H1 (cell line): ENCODE data around the gene SLC24A3. TPM values are rescaled to one million over a fixed set of nuclear protein-coding genes. Genes with fewer than 3 reads are reported as not detected.

Experiments
- CTCF ChIA-PET: fragments of 300-600 bp; sonication (Branson Sonifier 250); formaldehyde crosslinking; loops from one replicate; lab custom pipeline; 2021; ENCODE audit not compliant: partially characterized antibody; lab: Charles Lee
- POLR2A ChIA-PET: fragments of 300-600 bp; sonication (Branson Sonifier 250); formaldehyde crosslinking; loops from one replicate; lab custom pipeline; 2021; ENCODE audit warnings: inconsistent platforms; ENCODE audit not compliant: partially characterized antibody; lab: Charles Lee
- DNase-seq, 2 experiments: peaks; one replicate each; pipeline versions ENCODE4 v3.0.0 to v3.0.0-alpha.2; 2010 to 2022; ENCODE audit warnings: low spot score in 2 of 2, low read depth in 1 of 2, mixed read lengths in 1 of 2
- FAIRE-seq: peaks from 2 replicates; lab custom pipeline; 2011; peaks lifted over from hg19 to GRCh38; lab: Jason Lieb, UNC
- H2AFZ ChIP-seq: 2 replicates; pipeline ENCODE4 v1.8.1; 2012; ENCODE audit warnings: low read length, inconsistent platforms
- H2AK5ac ChIP-seq: 2 replicates; pipeline ENCODE4 v1.6.1; 2013; ENCODE audit warnings: low read depth, low read length
- H2BK120ac ChIP-seq: replicated peaks from 2 replicates; pipeline ENCODE3; 2013; ENCODE audit warnings: low read depth, low read length, inconsistent platforms
- H2BK12ac ChIP-seq: 2 replicates; pipeline ENCODE4 v1.6.1; 2013; ENCODE audit warnings: low read depth, low read length
- H2BK15ac ChIP-seq: 2 replicates; pipeline ENCODE4 v1.6.1; 2013; ENCODE audit warnings: low read length
- H2BK20ac ChIP-seq: 2 replicates; pipeline ENCODE4 v1.6.1; 2013; ENCODE audit warnings: low read length
- H2BK5ac ChIP-seq: 2 replicates; pipeline ENCODE4 v1.6.1; 2013; ENCODE audit warnings: low read depth, low read length
- H3K14ac ChIP-seq: 2 replicates; pipeline ENCODE4 v1.6.1; 2013; ENCODE audit warnings: inconsistent platforms; ENCODE audit not compliant: insufficient read length
- H3K18ac ChIP-seq: 2 replicates; pipeline ENCODE4 v1.6.1; 2013; ENCODE audit warnings: low read length; ENCODE audit errors: extremely low read depth
- H3K23ac ChIP-seq: 2 replicates; pipeline ENCODE4 v1.6.1; 2013; ENCODE audit warnings: inconsistent platforms; ENCODE audit not compliant: insufficient read length
- H3K23me2 ChIP-seq: 2 replicates; pipeline ENCODE4 v1.6.1; 2013; ENCODE audit warnings: low read depth, low read length
- H3K27ac ChIP-seq: 2 replicates; pipeline ENCODE4 v1.6.1; 2011; ENCODE audit warnings: low read depth, low read length, inconsistent platforms
- H3K27me3 ChIP-seq, 4 experiments: replicated peaks in 1 of 4; 1 replicate in 1 of 4; 2 replicates in 3 of 4; pipeline versions ENCODE4 v1.6.1 to v1.8.1; 2011 to 2013; ENCODE audit warnings: low read length in 3 of 4, mild to moderate bottlenecking in 3 of 4, inconsistent platforms in 2 of 4, mixed read lengths in 2 of 4, moderate library complexity in 1 of 4; ENCODE audit not compliant: control insufficient read depth in 3 of 4, insufficient read depth in 3 of 4; ENCODE audit errors: extremely low read depth in 1 of 4
- H3K36me3 ChIP-seq, 4 experiments: 2 replicates each; pipeline versions ENCODE4 v1.6.1 to v1.8.1; 2011 to 2013; ENCODE audit warnings: mild to moderate bottlenecking in 4 of 4, low read length in 3 of 4, moderate library complexity in 2 of 4, control low read depth in 1 of 4, inconsistent platforms in 1 of 4; ENCODE audit not compliant: insufficient read depth in 4 of 4, control insufficient read depth in 2 of 4
- H3K4ac ChIP-seq: replicated peaks from 2 replicates; pipeline ENCODE3; 2013; ENCODE audit warnings: low read length, low read depth, mixed read lengths, inconsistent platforms; ENCODE audit not compliant: insufficient read length
- H3K4me1 ChIP-seq, 4 experiments: replicated peaks in 1 of 4; 1 replicate in 1 of 4; 2 replicates in 3 of 4; pipeline versions ENCODE4 v1.6.1 to v1.8.1; 2011 to 2013; ENCODE audit warnings: low read length in 3 of 4, inconsistent platforms in 2 of 4, mixed read lengths in 1 of 4; ENCODE audit not compliant: insufficient read depth in 4 of 4, control insufficient read depth in 3 of 4
- H3K4me2 ChIP-seq, 2 experiments: 2 replicates each; pipeline versions ENCODE4 v1.6.1 to v1.8.1; 2011 to 2013; ENCODE audit warnings: low read depth in 2 of 2, low read length in 2 of 2, control low read depth in 1 of 2, inconsistent platforms in 1 of 2, mild to moderate bottlenecking in 1 of 2; ENCODE audit not compliant: insufficient read depth in 1 of 2
- H3K4me3 ChIP-seq, 4 experiments: fragments of 200-600, 300-600 bp in 1 of 4; sonication (generic), shearing (Covaris generic), sonication (Bioruptor Twin) in 1 of 4; 2 replicates each; pipeline versions ENCODE4 v1.5.1 to v1.8.1; 2011 to 2016; ENCODE audit warnings: low read length in 4 of 4, low read depth in 3 of 4, control low read depth in 2 of 4, inconsistent platforms in 2 of 4, mild to moderate bottlenecking in 2 of 4, mixed read lengths in 1 of 4, moderate library complexity in 1 of 4; ENCODE audit not compliant: insufficient read depth in 2 of 4; ENCODE audit errors: extremely low read depth in 1 of 4
- H3K56ac ChIP-seq: replicated peaks from 2 replicates; pipeline ENCODE3; 2013; ENCODE audit warnings: low read depth, mild to moderate bottlenecking, mixed read lengths, low read length, inconsistent platforms; ENCODE audit not compliant: insufficient read length
- H3K79me1 ChIP-seq: 2 replicates; pipeline ENCODE4 v1.6.1; 2013; ENCODE audit warnings: low read depth, low read length, control low read depth
- H3K79me2 ChIP-seq, 2 experiments: 2 replicates each; pipeline versions ENCODE4 v1.6.1 to v1.8.1; 2012 to 2013; ENCODE audit warnings: low read length in 2 of 2, mild to moderate bottlenecking in 2 of 2, inconsistent platforms in 1 of 2; ENCODE audit not compliant: insufficient read depth in 2 of 2, control insufficient read depth in 1 of 2
- H3K9ac ChIP-seq, 4 experiments: replicated peaks in 1 of 4; 1 replicate in 1 of 4; 2 replicates in 3 of 4; pipeline versions ENCODE4 v1.6.1 to v1.8.1; 2011 to 2013; ENCODE audit warnings: low read depth in 3 of 4, low read length in 3 of 4, control low read depth in 2 of 4, mild to moderate bottlenecking in 2 of 4, moderate library complexity in 2 of 4, inconsistent platforms in 1 of 4; ENCODE audit errors: extremely low read depth in 1 of 4
- H3K9me3 ChIP-seq, 2 experiments: 2 replicates each; pipeline versions ENCODE4 v1.6.1 to v1.8.1; 2012 to 2013; ENCODE audit warnings: mild to moderate bottlenecking in 2 of 2, moderate library complexity in 2 of 2, control low read depth in 1 of 2, inconsistent platforms in 1 of 2, low read depth in 1 of 2, low read length in 1 of 2, mixed read lengths in 1 of 2; ENCODE audit not compliant: insufficient read depth in 2 of 2
- H4K20me1 ChIP-seq, 2 experiments: replicated peaks in 1 of 2; 2 replicates each; pipeline versions ENCODE3 to v1.8.1; 2011 to 2013; ENCODE audit warnings: inconsistent platforms in 2 of 2, low read length in 2 of 2, mild to moderate bottlenecking in 1 of 2; ENCODE audit not compliant: insufficient read depth in 2 of 2, control insufficient read depth in 1 of 2
- H4K5ac ChIP-seq: 2 replicates; pipeline ENCODE4 v1.6.1; 2013; ENCODE audit warnings: low read length, low read depth, mixed read lengths, inconsistent platforms; ENCODE audit not compliant: insufficient read length
- H4K8ac ChIP-seq: 2 replicates; pipeline ENCODE4 v1.8.0; 2013; ENCODE audit warnings: mild to moderate bottlenecking, moderate library complexity, low read length, inconsistent platforms; ENCODE audit not compliant: insufficient read depth; ENCODE audit errors: extremely low read depth
- H4K91ac ChIP-seq: replicated peaks from 2 replicates; pipeline ENCODE3; 2013; ENCODE audit warnings: low read length, mixed read lengths, inconsistent platforms; ENCODE audit not compliant: insufficient read length
- CBX5 ChIP-seq: fragments of 300-800, 300-1000 bp; sonication (generic); IDR thresholded peaks from 2 replicates; pipeline ENCODE4 v1.7.1; 2016; ENCODE audit warnings: antibody characterized with exemption, low read length, low read depth
- CHD2 ChIP-seq: IDR thresholded peaks from 2 replicates; pipeline ENCODE4 v1.6.1; 2012; ENCODE audit warnings: low read length, improper control_type of control experiment
- E2F6 ChIP-seq: IDR thresholded peaks from 2 replicates; pipeline ENCODE4 v1.6.1; 2012; ENCODE audit warnings: inconsistent platforms
- HDAC2 ChIP-seq, 2 experiments: fragments of 300-600 bp in 1 of 2; sonication (generic) in 1 of 2; IDR thresholded peaks; 2 replicates each; pipeline ENCODE4 v1.6.1; 2011 to 2012; ENCODE audit warnings: low read depth in 2 of 2, low read length in 2 of 2, mild to moderate bottlenecking in 2 of 2, moderate library complexity in 2 of 2, borderline replicate concordance in 1 of 2, inconsistent platforms in 1 of 2
- MAX ChIP-seq: IDR thresholded peaks from 2 replicates; pipeline ENCODE4 v1.6.1; 2012; ENCODE audit warnings: inconsistent platforms
- NRF1 ChIP-seq: IDR thresholded peaks from 2 replicates; pipeline ENCODE4 v1.6.1; 2011; ENCODE audit warnings: mild to moderate bottlenecking, low read depth, low read length, improper control_type of control experiment
- RBBP5 ChIP-seq: IDR thresholded peaks from 2 replicates; pipeline ENCODE4 v1.7.1; 2012; ENCODE audit warnings: low read depth, mild to moderate bottlenecking, inconsistent platforms, low read length, moderate library complexity, borderline replicate concordance
- RXRA ChIP-seq: IDR thresholded peaks from 2 replicates; pipeline ENCODE4 v1.6.1; 2011; ENCODE audit warnings: low read depth, mild to moderate bottlenecking, low read length, moderate library complexity; ENCODE audit not compliant: insufficient read depth
- SAP30 ChIP-seq: fragments of 300-600 bp; sonication (generic); IDR thresholded peaks from 2 replicates; pipeline ENCODE4 v1.7.1; 2012; ENCODE audit warnings: low read length, moderate library complexity, mild to moderate bottlenecking, inconsistent platforms; ENCODE audit not compliant: insufficient read depth, insufficient replicate concordance
- SIRT6 ChIP-seq: IDR thresholded peaks from one replicate; pipeline ENCODE4 v1.7.1; 2012; ENCODE audit warnings: low read length, inconsistent platforms
- SP1 ChIP-seq: IDR thresholded peaks from 2 replicates; pipeline ENCODE4 v1.6.1; 2011; ENCODE audit warnings: low read depth, low read length
- YY1 ChIP-seq: IDR thresholded peaks from 2 replicates; pipeline ENCODE4 v1.6.1; 2011; ENCODE audit warnings: low read depth, mild to moderate bottlenecking, low read length
- ZNF274 ChIP-seq: IDR thresholded peaks from 2 replicates; pipeline ENCODE4 v1.7.0; 2012; ENCODE audit warnings: low read length, borderline replicate concordance; ENCODE audit errors: extremely low read depth
- WGBS, 2 experiments: shearing (Covaris generic) in 1 of 2; methylation state at CpG; one replicate each; pipeline versions ENCODE4 v1.1.6 to v1.1.7; 2013 to 2015; ENCODE audit warnings: low lambda C conversion rate in 2 of 2, mixed read lengths in 2 of 2, inconsistent platforms in 1 of 2, low coverage in 1 of 2, missing lambda C conversion rate in 1 of 2; ENCODE audit not compliant: insufficient replicate concordance in 2 of 2, insufficient coverage in 1 of 2, insufficient read length in 1 of 2; ENCODE audit errors: extremely low coverage in 1 of 2, missing lambda C conversion rate in 1 of 2; 5-methylcytosine and 5-hydroxymethylcytosine counted together
- polyA plus RNA-seq, 7 experiments: library from polyadenylated mRNA; depleted of rRNA in 3 of 7; stranded (reverse) in 5 of 7; unstranded in 2 of 7; fragments of >200 nt in 5 of 7; fragments of 200-250 nt in 2 of 7; gene quantifications; 1 replicate in 5 of 7; 2 replicates in 1 of 7; 4 replicates in 1 of 7; pipeline versions ENCODE4 v1.2.1 to v1.2.3, GENCODE V29; 2011 to 2013; ENCODE audit warnings: missing spikeins in 2 of 7, mixed read lengths in 2 of 7
- total RNA-seq: library from RNA; stranded (reverse); fragmentation: NEBNext Ultra II Directional; extraction: Animal tissue kit (Norgen Biotek cat#: 25700); gene quantifications from 2 replicates; pipeline ENCODE4 v1.2.1, GENCODE V29; 2021

SLC24A3 gene
- total and polyA plus RNA-seq, 2 of the 8 experiments (the other 6 are each of a cell fraction or from before 2014, with no cell fraction given): 4.5 to 6.3 TPM

GRCh38 chr20:19616081-19616480, 403.6 kb downstream of the SLC24A3 start:
- no peak overlapping the region for H3K9ac ChIP-seq
- no peak overlapping the region for H2BK5ac ChIP-seq
- no peak overlapping the region for H3K18ac ChIP-seq
- DNase-seq (no peak), FAIRE-seq (no peak)
- H4K5ac ChIP-seq: no peak overlapping the region
- no peak overlapping the region for H4K8ac ChIP-seq
- no peaks in the 10 kb centered on the region for H3K36me3 ChIP-seq
- ChIA-PET CTCF (interaction anchor here (1.4 to 1.5 kb wide), 2 partner anchors 13 to 15 kb away, joined by 3 to 4 read pairs; no protein-coding TSS in a partner anchor), POLR2A (no interaction called here)
- H3K79me1 ChIP-seq: no peaks in the 10 kb centered on the region
- H3K23me2 ChIP-seq: no peaks in the 10 kb centered on the region
- no peaks in the 10 kb centered on the region for H3K79me2 ChIP-seq
- no peak overlapping the region for H2BK120ac ChIP-seq
- H4K91ac ChIP-seq: no peak overlapping the region
- H2BK12ac ChIP-seq: no peak overlapping the region
- H4K20me1 ChIP-seq: no peaks in the 10 kb centered on the region
- no peak overlapping the region for H3K4ac ChIP-seq
- no peak overlapping the region for H2BK15ac ChIP-seq
- H3K23ac ChIP-seq: no peak overlapping the region
- H3K4me1 ChIP-seq: peaks cover 0 to 19% (median 7%) of the 10 kb centered on the region in 4 experiments; a peak in 3 of 7 replicates
- H3K14ac ChIP-seq: no peak overlapping the region
- no peak overlapping the region for H2AK5ac ChIP-seq
- H2AFZ ChIP-seq: no peak overlapping the region
- H3K9me3 ChIP-seq: no peaks in the 10 kb centered on the region
- no peak overlapping the region for H2BK20ac ChIP-seq
- no peaks in the 10 kb centered on the region for H3K27me3 ChIP-seq
- no peak overlapping the region for H3K4me2 ChIP-seq
- WGBS, 2 experiments: 90% methylated on average over 2 of the region's 2 CpGs; no CpG with 5 or more reads in 1 of the 2 experiments
- H3K56ac ChIP-seq: no peak overlapping the region
- no peak overlapping the region for H3K4me3 ChIP-seq
- no peak for TF ChIP-seq SIRT6
- no peak for TF ChIP-seq MAX
- TF ChIP-seq HDAC2 (IDR thresholded peaks at IDR 0.05; ENCODE audit: borderline replicate concordance in 1 of 2, low read depth in 2 of 2, low read length in 2 of 2): no peak
- no peak for TF ChIP-seq YY1
- no peak for TF ChIP-seq NRF1
- TF ChIP-seq CBX5: no peak
- no peak for TF ChIP-seq SAP30
- TF ChIP-seq SP1: no peak
- no peak for TF ChIP-seq RXRA
- TF ChIP-seq E2F6: no peak
- TF ChIP-seq CHD2: no peak
- TF ChIP-seq ZNF274: no peak
- no peak for TF ChIP-seq RBBP5
- H3K27ac ChIP-seq: no peak overlapping the region
